Astrocyte (in vitro differentiated cells and primary cell): ENCODE results near the gene DNAJB9.

Source experiments
- CTCF ChIP-seq: IDR thresholded peaks from 2 replicates; pipeline ENCODE4 v1.5.1; 2011; ENCODE audit warnings: low read depth, mild to moderate bottlenecking, inconsistent platforms, low read length, moderate library complexity; ENCODE audit not compliant: insufficient read depth
- EZH2 ChIP-seq: IDR thresholded peaks from 2 replicates; pipeline ENCODE4 v1.6.1; 2012; ENCODE audit warnings: mild to moderate bottlenecking, low read length, inconsistent platforms; ENCODE audit not compliant: insufficient read depth

DNA sequence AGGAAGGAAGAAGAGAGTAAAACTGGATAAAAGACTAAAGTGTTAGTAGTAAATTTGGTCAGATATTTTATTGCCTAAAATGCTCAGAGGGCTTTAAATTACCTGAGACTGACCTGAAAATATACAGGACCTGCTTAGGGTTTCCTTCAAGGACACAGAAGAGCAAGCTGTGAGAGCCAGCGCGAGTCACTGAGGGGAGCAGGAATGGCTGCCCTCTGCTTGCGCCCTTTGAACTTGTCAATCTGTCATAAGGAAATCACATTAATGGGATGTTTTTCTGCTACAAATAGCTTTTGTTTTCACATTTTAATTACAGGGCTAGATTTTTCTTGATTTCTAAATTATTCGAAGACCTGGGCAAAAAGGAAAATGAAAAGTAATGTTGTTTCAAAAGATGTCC lies 26.9 kb downstream of the DNAJB9 start:
- no peak for TF ChIP-seq CTCF
- TF ChIP-seq EZH2, result no peak
